GM21529 (cell line): ENCODE data around the gene DRC1.
"Not testable (repeated sequence)": the region's sequence is repeated elsewhere in the genome, so short reads cannot be mapped to it uniquely, and the experiment has no call there.

Experiments
- ATAC-seq: cut with Tn5 transposase; IDR thresholded peaks from one replicate; pipeline ENCODE4 v1.9.1; 2021; ENCODE audit not compliant: unreplicated experiment

The DRC1 gene

GRCh38 chr2:26401739-26402541 is at the start of gene DRC1:
Gene DRC1, plus strand, starts transcription at chr2:26401920. Its CDS starts 70 bp downstream, at chr2:26401990.
- no peak for ATAC-seq

GRCh38 chr2:26352892-26353291 is 48.8 kb upstream of the DRC1 start:
- ATAC-seq: no peak

- ATAC-seq: not testable (repeated sequence)
Measured at GRCh38 chr2:26354469-26354868, 47.3 kb upstream of the DRC1 start.

GRCh38 chr2:26355038-26355995 is 46.4 kb upstream of the DRC1 start:
- no peak for ATAC-seq

- no peak for ATAC-seq
Measured at GRCh38 chr2:26356111-26356510, 45.6 kb upstream of the DRC1 start.

GRCh38 chr2:26356771-26357170 is 44.9 kb upstream of the DRC1 start:
- no peak for ATAC-seq

- ATAC-seq: no peak
Measured at GRCh38 chr2:26359886-26360473, 41.7 kb upstream of the DRC1 start.

- no peak for ATAC-seq
Measured at GRCh38 chr2:26363323-26363722, 38.4 kb upstream of the DRC1 start.

- no peak for ATAC-seq
Measured at GRCh38 chr2:26363958-26364357, 37.8 kb upstream of the DRC1 start.

GRCh38 chr2:26364669-26365068 is 37.1 kb upstream of the DRC1 start:
- no peak for ATAC-seq

GRCh38 chr2:26366957-26367356 is 34.8 kb upstream of the DRC1 start:
- no peak for ATAC-seq

GRCh38 chr2:26369664-26370063 is 32.1 kb upstream of the DRC1 start:
- not testable (repeated sequence) for ATAC-seq

- not testable (repeated sequence) for ATAC-seq
Measured at GRCh38 chr2:26370909-26371308, 30.8 kb upstream of the DRC1 start.

- no peak for ATAC-seq
Measured at GRCh38 chr2:26376799-26377198, 24.9 kb upstream of the DRC1 start.

GRCh38 chr2:26380281-26380680 is 21.4 kb upstream of the DRC1 start:
- ATAC-seq: no peak

- no peak for ATAC-seq
Measured at GRCh38 chr2:26382564-26382963, 19.2 kb upstream of the DRC1 start.

- no peak for ATAC-seq
Measured at GRCh38 chr2:26384183-26384582, 17.5 kb upstream of the DRC1 start.

- no peak for ATAC-seq
Measured at GRCh38 chr2:26384597-26384996, 17.1 kb upstream of the DRC1 start.

GRCh38 chr2:26387189-26387588 is 14.5 kb upstream of the DRC1 start:
- ATAC-seq: no peak

GRCh38 chr2:26394694-26395093 is 7.0 kb upstream of the DRC1 start:
- no peak for ATAC-seq

GRCh38 chr2:26395394-26395793 is 6.3 kb upstream of the DRC1 start:
- ATAC-seq: no peak
